ENCODE measurements around the gene ADGB.

The ADGB gene

DNA sequence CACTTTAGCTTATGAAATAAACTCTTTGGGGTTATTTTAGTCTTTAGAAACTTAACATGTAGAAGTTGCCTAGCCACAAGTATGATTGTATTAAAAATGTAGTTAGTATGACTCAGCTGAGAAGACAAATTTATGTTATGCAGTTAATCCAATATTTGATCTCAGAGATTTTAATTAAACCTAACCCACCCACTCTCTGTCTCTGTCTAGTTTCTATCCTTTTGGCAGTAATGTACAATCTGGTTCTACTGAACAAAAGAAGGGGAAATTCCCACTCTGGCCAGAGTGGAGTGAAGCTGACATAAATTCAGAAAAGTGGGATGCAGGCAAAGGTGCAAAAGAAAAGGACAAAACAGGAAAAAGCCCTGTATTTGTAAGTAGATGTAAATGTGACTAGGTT lies 36.4 kb downstream of the ADGB start:
- DNase-seq = peak; percentile 48

DNA sequence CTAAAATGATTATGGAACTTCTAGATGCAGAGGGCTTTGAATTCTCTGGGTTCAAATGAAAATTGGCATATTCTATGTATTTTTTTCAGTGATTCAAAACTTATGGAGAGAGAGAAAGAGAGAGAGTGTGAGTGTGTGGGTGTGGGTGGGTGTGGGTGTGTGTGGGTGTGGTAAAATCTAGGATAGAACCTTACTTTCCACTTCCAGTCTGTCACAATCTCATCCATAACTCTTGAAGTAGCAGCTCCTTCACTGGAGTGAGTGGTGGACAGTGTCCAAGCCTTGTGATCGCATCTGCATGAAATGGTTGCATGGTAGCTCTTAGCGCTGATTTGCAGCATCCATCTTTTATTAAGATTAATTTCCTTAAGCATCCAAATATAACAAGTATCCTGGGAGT lies 37.7 kb downstream of the ADGB start:
- DNase-seq = no peak

DNA sequence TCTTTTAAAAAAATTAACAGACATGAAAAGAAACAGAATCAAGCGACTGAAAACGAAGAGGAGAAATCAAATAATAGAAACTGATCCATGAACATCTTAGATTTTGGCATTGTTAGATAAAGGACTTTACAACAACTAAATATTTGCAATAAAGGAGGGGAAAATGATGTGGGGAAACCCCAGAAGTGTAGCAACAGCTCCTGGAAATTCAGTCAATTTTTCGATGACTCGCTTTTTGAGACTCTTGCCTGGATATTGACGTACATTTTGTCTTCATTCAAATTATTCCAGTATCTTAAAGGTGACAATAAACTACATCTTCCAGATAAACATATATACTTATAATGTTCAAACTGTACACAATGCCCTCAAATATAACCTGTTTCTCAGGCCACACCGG lies 44.1 kb downstream of the ADGB start:
- DNase-seq = no peak

DNA sequence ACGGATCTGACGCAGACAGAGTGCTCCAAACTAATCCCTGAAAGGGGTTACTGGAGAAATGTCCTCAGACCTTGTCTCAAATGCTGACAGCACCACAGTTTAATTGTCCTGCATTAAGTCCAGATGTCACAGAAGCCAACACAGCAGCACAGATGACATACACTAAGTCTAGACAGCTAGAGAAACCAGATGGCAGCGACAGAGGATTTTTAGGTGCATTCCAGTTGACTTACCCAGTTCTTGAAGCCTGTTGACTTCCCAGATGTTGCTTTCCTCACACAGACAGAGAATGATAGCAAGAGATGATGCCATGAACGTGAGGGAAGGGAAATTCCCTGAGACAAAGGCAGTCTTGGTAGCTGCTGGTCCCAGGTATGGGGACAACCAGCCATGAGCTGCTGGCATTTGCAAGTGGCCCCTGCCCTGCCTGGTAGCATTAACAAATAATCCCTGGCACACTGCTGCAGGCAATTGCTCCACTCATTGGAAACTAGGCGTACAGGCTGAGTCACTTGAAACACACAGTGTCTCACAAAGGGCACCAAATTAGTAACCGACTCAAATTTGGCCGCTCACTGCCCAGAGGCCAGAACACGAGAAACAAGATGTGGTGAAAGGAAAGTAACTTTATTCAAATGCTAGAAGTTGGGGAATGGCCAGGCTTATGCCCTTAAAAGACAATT lies 52.2 kb downstream of the ADGB start:
- DNase-seq = no peak

DNA sequence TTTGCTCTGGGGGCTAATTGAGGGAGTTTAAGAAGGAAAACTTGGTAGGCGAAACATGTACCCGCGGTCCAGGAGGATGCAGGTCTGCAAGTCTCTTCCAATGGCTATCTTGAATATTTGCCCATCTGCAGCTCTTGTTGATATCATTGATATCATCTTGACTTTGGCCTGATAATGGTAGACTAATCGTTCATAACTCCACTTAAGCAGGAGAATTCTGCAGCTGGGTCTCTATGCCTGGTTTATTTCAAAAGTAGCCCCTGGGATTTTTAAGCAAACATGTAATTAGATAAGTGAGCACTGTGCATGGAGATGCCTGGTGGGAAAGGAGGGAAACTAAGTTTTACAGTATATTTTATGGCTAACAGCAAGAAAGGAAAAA lies 52.7 kb downstream of the ADGB start:
- no peak for DNase-seq

DNA sequence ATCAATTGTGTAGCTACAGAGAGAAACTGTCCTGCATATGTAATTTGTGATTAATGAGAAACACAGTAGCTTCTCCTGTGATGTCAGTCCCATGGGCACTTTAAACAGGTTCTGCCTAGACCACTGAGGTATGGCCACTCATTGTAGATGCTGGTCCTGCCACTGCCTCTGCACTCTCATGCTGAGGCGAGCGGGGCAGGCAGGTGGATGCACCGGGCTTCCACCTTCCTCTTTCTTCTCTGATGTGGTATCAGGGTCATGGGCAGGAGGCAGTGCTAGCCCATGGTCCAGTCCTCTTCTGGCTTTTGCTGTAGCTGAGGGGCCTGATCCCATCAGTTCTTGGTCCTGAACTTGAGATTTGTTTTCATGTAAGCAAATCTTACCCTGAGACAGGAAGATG lies 58.7 kb downstream of the ADGB start:
- DNase-seq = no peak

DNA sequence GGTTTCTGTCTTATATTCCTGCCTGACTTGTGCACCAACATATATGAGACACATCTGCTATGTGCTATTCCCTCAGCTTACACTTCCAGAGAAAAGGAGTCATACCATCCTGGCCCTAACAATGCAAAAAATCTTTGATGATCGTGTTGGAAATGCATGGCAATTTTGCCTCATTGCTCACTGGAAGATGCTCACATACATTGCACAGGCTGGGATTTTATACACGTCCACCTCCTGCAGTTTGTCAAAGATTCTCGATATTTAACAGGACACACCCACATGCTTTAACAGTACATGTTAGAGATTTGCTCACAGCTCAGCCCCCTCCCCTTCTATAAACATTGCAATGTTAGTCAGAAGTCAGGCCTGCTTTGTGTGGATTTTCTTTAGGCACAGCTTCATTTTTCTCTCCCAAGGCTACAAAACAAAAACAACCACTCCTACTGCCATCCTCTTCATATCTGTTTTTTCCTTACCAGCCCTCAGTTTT lies 66.1 kb downstream of the ADGB start:
- DNase-seq = no peak

DNA sequence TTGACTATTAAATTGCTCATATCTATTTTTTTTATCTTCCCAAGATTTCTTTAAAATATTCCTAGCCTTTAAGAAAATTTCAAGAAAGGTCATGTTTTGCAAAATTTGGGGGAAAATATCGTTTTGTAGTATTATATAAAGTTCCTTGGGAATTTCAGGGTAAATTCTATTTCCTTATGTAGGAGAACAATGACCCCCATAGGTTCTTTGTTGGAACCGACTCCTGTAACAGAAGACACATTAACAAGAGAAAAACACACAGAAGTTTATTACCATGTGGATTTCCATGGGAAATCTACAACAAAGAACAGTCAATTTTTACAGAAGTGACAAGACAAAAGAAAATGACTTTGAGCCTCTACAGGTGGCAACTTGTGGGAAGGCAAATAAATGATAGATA lies 68.1 kb downstream of the ADGB start:
- no peak for DNase-seq

DNA sequence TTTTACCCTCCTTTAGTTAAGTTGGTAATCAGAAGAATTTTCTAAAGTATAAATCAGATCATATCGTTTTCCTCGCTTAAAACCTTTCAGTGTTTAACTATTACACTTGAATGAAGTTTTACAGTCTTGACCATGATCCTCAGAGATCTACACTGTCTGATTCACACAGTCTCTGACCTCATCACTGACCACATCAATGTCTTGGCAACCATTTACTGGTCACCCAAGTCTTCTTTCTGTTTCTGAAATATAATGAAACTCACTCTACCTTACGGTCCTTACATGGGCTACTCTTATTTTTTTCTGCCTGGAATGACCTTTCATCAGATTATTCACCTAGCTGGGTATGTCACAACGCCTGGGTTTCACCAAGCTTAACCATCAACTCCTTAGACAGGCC lies 71.4 kb downstream of the ADGB start:
- no peak for DNase-seq

DNA sequence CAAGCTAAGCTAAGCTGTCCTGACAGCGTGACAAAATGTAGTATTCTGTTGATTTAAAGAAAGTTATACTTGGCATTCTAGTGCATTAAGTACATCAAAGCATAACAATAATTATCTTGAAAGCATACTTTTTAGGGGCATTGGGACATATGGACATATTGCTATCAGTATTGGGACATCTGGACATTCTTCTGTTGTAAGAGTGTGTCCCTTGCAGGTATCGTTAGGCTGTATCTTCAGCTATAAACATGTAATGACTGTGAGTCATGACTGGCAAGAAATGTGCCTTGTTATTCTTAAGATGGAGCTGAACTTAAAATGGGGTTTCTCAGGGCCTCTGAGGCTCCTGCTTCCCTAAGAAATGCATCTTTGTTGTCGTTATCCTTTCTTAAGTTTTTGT lies 74.3 kb downstream of the ADGB start:
- DNase-seq = no peak

DNA sequence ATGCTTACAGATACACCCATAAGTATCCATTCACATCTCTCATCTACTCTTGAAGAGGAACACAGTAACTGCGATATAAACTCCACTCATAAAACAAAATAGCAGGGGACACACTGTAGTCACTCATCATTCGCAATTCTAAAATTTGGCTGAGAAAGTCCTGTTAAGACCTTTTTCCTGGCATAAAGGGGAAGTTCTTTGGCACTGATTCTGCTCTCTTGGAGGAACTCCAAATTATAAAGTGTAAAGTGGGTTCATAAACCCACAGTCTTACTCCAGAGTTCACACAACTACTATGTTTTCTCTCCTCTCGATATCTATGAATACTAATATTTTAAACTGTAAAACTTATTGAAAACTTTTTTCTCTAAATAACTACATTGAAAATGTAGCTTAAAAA lies 80.6 kb downstream of the ADGB start:
- peak; percentile 61 for DNase-seq

DNA sequence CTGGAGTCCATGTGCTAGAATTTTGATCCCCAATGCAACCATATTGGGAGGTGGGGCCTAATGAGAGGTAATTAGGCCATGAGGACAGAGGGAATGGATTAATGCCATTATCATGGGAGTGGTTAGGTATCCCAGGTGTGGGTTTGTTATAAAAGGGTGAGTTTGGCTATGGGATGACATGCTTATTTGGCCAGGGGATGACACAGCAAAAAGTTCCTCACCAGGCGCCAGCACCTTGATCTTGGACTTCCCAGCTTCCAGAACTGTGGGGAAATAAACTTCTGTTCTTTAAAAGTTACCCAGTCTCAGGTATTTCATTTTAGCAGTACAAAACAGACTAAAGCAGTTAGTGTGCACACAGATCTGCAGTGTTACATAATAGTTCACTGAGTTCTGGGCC lies 84.1 kb downstream of the ADGB start:
- DNase-seq = no peak

DNA sequence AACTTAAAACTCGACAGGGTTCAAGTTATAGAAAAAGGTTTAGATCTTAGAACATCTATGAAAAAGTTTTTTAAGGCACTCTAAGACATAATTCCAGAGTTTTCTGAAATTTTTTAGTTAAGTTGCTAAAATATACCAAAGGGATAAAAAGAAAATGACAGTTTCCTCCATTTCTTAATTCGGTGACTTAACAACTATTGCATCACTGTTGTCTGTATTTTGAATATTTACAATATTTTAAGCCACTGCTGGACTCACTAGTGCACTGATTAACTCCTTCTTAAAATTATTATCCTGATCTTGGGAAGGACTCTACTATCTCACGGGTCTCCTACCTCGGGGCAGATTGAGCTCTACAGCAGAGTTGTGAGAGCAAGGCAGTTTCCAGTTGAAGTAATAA lies 91.0 kb downstream of the ADGB start:
- DNase-seq = no peak

DNA sequence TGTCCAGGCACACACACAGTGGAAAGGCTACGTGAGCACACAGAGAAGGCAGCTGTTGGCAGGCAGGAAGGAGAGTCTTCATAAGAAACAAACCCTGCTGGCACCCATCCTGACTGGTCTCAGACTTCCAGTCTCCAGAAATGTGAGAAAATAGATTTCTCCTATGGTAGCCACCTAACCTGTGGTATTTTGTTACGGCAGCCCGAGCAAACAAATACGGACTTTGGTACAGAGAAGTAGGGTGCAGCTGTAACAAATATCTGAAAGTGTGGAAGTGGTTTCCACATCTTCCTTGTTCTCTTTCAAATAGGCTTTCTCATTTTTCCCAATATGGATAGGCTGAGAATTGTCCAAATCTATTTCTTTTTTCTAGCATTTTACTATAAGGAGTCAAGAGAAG lies 94.6 kb downstream of the ADGB start:
- DNase-seq = no peak

DNA sequence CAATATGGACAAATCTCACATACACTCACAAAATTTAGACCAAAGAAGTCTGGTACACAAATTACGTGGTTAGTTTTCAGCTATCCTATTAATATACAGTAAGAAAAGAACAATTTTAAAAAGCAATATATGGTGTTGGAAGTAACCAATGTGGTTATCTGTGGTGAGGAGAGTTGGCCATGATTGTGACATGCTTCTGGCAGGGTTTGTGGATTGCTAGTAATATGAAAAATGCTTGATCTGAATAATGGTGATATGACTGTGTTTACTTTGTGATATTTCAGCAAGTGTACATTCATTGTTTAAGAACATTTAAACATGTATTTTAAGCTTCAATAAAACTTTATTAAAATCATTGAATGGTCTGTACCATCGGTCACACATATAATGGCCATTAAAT lies 99.1 kb downstream of the ADGB start:
- peak; percentile 0 for DNase-seq

DNA sequence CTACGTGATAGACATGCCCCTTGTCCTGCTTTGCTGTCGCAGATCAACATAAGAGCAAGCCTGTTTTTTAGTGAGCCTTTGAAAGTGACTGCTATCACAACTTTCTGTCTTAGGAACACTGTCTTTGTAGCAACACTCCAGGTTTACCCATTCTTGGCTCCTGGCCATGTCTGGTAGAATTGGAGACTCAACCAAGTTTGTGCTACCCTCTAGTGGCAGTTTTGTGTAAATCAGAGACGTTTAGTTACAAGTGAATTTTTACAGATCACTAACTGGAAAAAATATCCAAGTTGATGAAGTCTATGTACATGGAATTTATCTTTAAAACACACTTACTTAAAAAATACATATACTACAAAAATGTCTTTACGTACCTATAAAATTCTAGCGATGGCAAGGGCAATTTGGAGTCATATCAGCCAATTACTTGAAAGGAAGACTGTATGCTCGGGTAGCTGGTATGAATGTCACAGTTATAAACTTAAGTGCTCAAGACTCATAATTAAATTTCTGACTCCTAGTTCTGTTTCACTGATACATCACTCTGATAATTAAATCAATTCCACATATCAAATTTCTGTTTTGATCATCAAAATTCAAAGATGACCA lies 101.4 kb downstream of the ADGB start:
- DNase-seq = peak; percentile 63

DNA sequence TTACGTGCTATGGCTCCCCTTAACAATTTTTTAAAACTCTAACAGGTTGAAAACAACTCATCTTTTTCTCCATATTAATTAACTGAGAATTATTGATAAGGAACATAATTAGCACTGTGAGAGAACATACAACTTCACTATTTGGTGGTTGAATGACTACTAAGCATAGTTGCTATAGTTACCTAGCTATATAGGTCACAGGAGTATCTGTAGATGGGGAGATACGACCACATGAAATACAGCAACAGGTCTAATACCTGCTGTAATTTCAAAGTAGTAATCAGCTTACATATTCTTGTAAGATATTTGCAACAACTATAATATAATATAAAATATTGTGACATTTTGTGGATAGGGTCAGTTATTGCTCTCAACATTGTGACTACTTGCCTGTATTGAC lies 102.9 kb downstream of the ADGB start:
- no peak for DNase-seq

DNA sequence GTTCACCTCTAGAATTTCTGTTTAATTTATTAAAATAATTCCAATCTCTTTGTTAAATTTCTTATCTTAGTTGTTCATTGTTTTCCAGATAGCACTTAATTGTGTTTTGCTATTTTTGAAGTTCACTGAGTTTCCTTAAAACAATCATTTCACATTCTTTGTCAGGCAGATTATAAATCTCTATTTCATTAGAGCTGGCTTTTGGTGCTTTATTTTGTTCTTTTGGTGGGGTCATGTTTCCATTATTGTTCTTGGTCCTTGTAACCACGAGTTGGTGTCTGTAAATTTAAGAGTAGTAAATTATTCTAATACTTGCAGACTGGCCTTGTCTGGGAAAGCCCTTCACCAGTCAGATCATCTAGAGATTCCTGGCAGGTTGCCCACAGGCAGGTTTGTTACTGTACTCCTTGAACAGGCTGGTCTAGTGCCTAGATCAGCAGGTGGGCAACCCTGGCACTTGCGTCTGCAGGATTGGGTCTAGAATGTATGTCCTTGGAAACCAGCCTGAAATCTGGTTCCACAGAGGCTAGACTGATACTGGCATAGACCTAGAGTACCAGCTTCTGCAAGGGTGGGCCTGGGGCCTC lies 110.4 kb downstream of the ADGB start:
- no peak for DNase-seq

DNA sequence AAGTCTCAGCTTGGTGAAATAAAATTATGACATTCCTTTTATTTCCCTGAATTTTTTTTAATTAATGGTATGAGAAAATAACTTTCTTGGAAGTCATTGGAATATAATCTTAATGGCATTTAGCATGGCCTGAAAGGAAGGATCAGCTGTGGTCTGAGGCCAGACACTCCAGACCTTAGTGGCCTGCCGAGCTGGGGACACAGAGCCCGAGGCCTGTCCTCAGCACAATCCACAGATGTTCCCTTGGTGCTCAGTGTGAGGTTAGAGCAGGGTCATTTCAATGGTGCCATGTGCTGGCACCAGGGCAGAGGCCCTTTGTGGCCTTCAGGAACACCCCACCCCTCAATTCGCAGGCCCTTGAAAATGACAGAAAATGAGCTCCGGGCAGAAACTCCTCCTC lies 120.6 kb downstream of the ADGB start:
- no peak for DNase-seq

DNA sequence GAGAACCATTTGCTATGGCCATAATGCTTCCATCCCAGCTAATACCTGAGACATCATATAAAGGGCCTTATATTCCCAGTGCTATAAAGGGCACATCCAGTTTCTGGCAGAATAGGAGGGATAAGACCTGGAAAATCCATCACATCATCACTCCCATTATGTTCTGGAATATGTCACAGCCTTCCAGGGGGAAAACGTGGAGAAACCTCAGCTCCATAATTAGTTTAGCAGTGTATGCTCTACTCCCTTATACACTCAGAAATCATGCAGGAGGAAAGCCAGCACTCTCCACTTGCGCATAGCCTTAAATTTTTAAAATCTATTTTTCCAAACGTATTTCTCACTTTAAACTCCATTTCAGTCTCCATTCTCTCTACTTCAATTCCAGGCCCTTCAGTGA lies 140.9 kb downstream of the ADGB start:
- no peak for DNase-seq

DNA sequence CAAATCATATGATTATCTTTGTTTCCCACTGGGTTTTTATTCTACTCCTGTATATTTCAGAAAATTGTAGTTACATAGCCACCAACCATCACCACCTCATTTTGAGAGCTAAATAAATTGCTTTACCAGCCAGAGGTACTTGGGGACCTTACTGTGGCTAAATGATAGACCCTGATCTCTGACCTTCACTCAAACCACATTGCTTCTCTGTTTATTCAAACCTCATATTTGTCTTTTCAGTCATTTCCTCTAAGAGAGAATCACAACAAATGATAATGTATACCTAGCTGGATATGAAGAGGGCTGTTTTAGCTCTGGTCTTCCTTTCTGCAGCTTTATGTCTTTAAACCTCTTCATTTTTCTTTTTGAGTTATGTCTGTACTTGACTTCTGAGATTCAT lies 142.8 kb downstream of the ADGB start:
- DNase-seq = no peak

DNA sequence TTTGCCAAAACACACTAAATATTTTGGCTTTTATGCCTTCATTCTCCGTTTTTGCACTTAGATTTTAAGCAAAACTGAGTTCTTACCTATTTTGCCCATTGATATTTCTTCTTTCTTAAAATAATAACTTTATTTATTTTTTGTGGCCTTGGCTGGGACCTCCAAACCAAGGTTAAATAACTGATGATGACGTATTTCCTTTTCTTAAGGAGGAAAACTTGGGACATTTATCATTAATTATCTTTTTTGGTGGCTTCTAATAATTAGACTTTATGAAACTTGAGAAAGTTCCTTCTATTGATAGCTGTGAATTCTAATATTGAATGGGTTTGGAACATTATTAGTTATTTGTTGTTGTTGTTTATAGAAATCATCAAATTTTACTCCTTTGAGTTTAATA lies 154.5 kb downstream of the ADGB start:
- DNase-seq = no peak

DNA sequence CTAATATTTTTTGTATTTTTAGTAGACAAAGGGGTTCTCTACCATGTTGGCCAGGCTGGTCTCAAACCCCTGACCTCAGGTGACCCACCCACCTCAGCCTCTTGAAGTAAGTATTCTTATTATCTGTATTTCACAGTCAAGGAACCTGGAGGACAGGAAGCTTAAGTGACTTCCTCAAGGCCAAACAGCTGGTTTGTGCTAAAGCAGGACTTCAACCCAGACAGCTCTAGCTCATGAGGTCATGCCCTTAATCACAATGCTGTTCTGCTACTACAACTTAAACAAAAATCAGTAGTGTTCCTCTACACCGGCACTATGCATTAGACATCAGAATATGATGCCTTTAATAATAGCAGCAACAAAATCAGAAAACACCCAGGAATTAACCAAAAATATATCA lies 168.9 kb downstream of the ADGB start:
- DNase-seq = peak; percentile 20

DNA sequence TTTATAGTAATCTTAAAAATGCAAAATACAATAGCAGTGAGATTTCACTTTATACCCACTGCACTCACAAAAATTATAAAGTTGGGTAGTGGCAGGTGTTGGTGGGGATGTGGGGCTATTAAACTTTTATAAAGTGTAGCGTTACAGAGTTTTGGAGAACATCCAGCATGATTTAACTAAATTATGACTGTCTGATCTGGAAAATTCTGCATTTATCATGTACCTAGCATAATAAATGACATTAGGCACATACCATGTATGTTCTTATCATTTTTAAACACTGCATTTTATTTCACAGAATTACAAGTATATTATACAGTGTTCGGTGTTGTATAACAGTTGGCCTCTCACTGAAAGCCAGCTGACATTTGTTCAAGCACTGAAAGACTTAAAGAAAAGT lies 169.9 kb downstream of the ADGB start:
- no peak for DNase-seq
